HuH-7 (cell line): ENCODE measurements around the gene UBR4.
A peak's percentile ranks its signal among the peaks of the same experiment; 100 is the strongest.

Source experiments
- DNase-seq: peaks from one replicate; pipeline ENCODE4 v3.0.0; 2011; ENCODE audit warnings: low spot score

UBR4 gene

GRCh38 chr1:19138958-19139581 is 71.0 kb downstream of the UBR4 start:
- peak; percentile 14 for DNase-seq

GRCh38 chr1:19138331-19138730 is 71.7 kb downstream of the UBR4 start:
- DNase-seq = no peak

- no peak for DNase-seq
These were observed 72.9 kb downstream of the UBR4 start for GRCh38 chr1:19137158-19137557.

- DNase-seq = no peak
These were observed 76.7 kb downstream of the UBR4 start for GRCh38 chr1:19133360-19133759.

- DNase-seq = no peak
These were observed 79.6 kb downstream of the UBR4 start for GRCh38 chr1:19130468-19130867.

GRCh38 chr1:19128968-19129514 is 81.0 kb downstream of the UBR4 start:
- DNase-seq = no peak

- DNase-seq = no peak
These were observed 85.8 kb downstream of the UBR4 start for GRCh38 chr1:19124273-19124672.

GRCh38 chr1:19123837-19124236 is 86.2 kb downstream of the UBR4 start:
- no peak for DNase-seq

- DNase-seq = no peak
These were observed 87.4 kb downstream of the UBR4 start for GRCh38 chr1:19122668-19123067.

GRCh38 chr1:19121192-19121591 is 88.9 kb downstream of the UBR4 start:
- DNase-seq = no peak

GRCh38 chr1:19120070-19120469 is 90.0 kb downstream of the UBR4 start:
- DNase-seq = no peak

- DNase-seq = no peak
These were observed 94.8 kb downstream of the UBR4 start for GRCh38 chr1:19115082-19115808.

- peak; percentile 62 for DNase-seq
These were observed 96.4 kb downstream of the UBR4 start for GRCh38 chr1:19113697-19114092.

GRCh38 chr1:19112891-19113696 is 97.0 kb downstream of the UBR4 start:
- no peak for DNase-seq

GRCh38 chr1:19110257-19110927 is 99.7 kb downstream of the UBR4 start:
- DNase-seq = no peak

GRCh38 chr1:19109545-19109944 is 100.5 kb downstream of the UBR4 start:
- no peak for DNase-seq

GRCh38 chr1:19101244-19101643 is 108.8 kb downstream of the UBR4 start:
- no peak for DNase-seq

- DNase-seq = no peak
These were observed 110.0 kb downstream of the UBR4 start for GRCh38 chr1:19100028-19100427.

GRCh38 chr1:19096990-19097389 is 113.1 kb downstream of the UBR4 start:
- DNase-seq = no peak

GRCh38 chr1:19096036-19096833 is 113.8 kb downstream of the UBR4 start:
- peak; percentile 56 for DNase-seq

- DNase-seq = no peak
These were observed 118.7 kb downstream of the UBR4 start for GRCh38 chr1:19091196-19091953.
